H1 (cell line): ENCODE data around the gene PLEKHA1. TPM values are rescaled to one million over a fixed set of nuclear protein-coding genes. Genes with fewer than 3 reads are reported as not detected.

Experiments
- ASH2L ChIP-seq: fragments of 200-600, 300-600 bp; sonication (generic); IDR thresholded peaks from one replicate; pipeline ENCODE4 v1.7.1; 2017; ENCODE audit warnings: low read length
- RAD21 ChIP-seq, 2 experiments: IDR thresholded peaks in 1 of 2; conservative IDR thresholded peaks in 1 of 2; 2 replicates each; pipeline ENCODE4 v1.6.1; 2011; ENCODE audit warnings: low read depth in 2 of 2, low read length in 2 of 2, improper control_type of control experiment in 1 of 2, inconsistent platforms in 1 of 2, mild to moderate bottlenecking in 1 of 2, moderate library complexity in 1 of 2
- polyA plus RNA-seq, 7 experiments: library from polyadenylated mRNA; depleted of rRNA in 3 of 7; stranded (reverse) in 5 of 7; unstranded in 2 of 7; fragments of >200 nt in 5 of 7; fragments of 200-250 nt in 2 of 7; gene quantifications; 1 replicate in 5 of 7; 2 replicates in 1 of 7; 4 replicates in 1 of 7; pipeline versions ENCODE4 v1.2.1 to v1.2.3, GENCODE V29; 2011 to 2013; ENCODE audit warnings: missing spikeins in 2 of 7, mixed read lengths in 2 of 7
- total RNA-seq: library from RNA; stranded (reverse); fragmentation: NEBNext Ultra II Directional; extraction: Animal tissue kit (Norgen Biotek cat#: 25700); gene quantifications from 2 replicates; pipeline ENCODE4 v1.2.1, GENCODE V29; 2021

Gene PLEKHA1
- total and polyA plus RNA-seq, 2 of the 8 experiments (the other 6 are each of a cell fraction or from before 2014, with no cell fraction given), result 15.6 to 39.7 TPM

DNA sequence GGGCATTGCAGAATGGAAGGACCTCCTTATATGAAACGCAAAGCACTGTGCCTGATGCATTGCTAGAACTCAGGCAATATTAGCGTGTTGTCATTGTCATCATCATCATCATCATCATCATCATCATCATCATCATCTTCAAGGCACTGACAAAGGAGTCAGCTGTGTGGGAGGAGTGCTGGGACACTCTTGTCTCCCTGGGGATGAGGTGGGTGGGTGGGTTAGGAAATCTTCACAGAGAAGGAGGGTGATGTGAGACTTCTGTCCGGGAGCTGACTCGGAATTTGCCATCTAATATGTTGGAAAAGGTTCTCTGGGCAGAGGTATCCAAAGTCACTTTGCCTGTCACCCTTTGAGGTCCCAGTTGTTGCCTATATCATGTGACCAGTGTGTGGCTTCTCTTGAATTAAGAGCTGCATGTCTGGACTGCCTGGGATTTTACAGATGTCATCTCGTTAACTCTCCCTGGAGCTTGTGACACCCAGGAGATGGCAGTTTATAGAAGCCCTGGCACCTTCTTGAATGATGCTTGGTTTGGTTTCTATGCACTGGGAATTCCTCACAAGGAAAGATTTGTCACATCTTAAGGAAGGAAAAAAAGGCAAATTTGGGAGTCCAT lies 93.9 kb downstream of the PLEKHA1 start (continued):
- TF ChIP-seq ASH2L (no peak), RAD21 (IDR thresholded peaks at IDR 0.05 in 1 of 2, conservative IDR thresholded peaks at IDR 0.05 in 1 of 2; ENCODE audit: low read depth in 2 of 2, low read length in 2 of 2) (no peak)
